Measurements from ENCODE around the gene AMPD2.

The AMPD2 gene

DNA sequence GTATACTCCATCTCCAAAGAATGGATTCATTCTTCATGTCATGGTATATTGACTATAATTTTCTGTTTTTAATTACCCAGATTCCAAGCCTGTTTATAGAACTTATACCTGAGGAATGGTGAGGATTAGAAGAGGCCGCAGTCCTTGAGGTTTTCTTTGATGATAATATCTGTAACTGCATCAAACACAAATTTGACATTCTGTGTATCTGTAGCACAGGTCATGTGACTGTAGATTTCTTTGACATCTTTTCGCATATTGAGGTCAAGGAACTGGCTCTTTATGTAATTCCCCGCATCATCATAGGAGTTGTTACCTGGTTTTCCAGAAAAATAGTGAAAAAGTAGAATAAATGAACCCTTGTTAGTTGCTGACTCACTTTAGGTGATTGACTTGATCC lies 16.4 kb upstream of the AMPD2 start:
- Histone ChIP-seq H3K4me3 (no peak overlapping the region), H3K27ac (no peak overlapping the region)
- DNase-seq (ENCODE audit: low spot score), result no peak
- TF ChIP-seq, protein P1, sequence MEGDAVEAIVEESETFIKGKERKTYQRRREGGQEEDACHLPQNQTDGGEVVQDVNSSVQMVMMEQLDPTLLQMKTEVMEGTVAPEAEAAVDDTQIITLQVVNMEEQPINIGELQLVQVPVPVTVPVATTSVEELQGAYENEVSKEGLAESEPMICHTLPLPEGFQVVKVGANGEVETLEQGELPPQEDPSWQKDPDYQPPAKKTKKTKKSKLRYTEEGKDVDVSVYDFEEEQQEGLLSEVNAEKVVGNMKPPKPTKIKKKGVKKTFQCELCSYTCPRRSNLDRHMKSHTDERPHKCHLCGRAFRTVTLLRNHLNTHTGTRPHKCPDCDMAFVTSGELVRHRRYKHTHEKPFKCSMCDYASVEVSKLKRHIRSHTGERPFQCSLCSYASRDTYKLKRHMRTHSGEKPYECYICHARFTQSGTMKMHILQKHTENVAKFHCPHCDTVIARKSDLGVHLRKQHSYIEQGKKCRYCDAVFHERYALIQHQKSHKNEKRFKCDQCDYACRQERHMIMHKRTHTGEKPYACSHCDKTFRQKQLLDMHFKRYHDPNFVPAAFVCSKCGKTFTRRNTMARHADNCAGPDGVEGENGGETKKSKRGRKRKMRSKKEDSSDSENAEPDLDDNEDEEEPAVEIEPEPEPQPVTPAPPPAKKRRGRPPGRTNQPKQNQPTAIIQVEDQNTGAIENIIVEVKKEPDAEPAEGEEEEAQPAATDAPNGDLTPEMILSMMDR (IDR thresholded peaks at IDR 0.05), result no peak

DNA sequence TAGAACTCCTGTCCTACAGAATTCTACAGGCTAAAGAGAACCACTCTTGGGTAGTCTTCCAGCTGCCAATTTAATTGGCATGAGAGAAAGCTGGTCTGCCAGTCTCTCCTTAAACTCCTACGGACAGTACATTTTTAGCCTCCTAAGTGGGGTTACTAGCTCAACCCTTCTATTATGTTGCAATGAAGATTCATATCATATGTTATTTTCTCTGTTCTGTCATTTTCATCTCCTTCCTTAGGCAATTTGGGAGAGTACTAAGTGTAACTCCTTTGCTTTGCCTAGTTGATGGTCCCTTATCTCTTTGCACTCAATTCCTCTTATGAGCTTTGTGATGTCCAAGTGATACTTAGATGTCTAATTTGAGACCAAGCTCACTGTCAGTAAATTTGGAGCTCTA lies 14.3 kb upstream of the AMPD2 start:
- Histone ChIP-seq H3K27ac (no peak overlapping the region), H3K4me3 (no peak overlapping the region)
- TF ChIP-seq, protein P1 (IDR thresholded peaks at IDR 0.05), result no peak
- DNase-seq (ENCODE audit: low spot score), result no peak

DNA sequence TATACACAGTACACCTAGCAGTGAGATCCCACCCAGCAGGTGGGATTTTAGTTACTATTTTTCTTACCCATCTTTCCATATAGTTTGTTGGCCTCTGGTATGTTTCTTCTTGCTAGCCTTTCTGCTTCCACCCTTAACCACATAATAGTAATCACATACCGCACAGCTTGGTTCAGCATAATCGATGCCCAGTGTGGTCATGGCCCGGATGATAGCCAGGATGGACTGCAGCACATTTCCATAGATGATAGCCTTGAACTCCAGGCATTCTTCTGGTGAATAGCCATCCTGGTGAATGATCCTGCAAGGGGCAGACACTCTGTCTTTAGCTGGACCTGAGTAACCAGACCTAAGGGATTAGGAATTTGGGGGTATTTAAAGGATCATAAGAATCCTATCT lies 9.8 kb upstream of the AMPD2 start:
- DNase-seq (ENCODE audit: low spot score), result no peak
- no peak overlapping the region for H3K4me3 ChIP-seq
- H3K27ac ChIP-seq, result no peak overlapping the region
- TF ChIP-seq, protein P1 (IDR thresholded peaks at IDR 0.05), result no peak

DNA sequence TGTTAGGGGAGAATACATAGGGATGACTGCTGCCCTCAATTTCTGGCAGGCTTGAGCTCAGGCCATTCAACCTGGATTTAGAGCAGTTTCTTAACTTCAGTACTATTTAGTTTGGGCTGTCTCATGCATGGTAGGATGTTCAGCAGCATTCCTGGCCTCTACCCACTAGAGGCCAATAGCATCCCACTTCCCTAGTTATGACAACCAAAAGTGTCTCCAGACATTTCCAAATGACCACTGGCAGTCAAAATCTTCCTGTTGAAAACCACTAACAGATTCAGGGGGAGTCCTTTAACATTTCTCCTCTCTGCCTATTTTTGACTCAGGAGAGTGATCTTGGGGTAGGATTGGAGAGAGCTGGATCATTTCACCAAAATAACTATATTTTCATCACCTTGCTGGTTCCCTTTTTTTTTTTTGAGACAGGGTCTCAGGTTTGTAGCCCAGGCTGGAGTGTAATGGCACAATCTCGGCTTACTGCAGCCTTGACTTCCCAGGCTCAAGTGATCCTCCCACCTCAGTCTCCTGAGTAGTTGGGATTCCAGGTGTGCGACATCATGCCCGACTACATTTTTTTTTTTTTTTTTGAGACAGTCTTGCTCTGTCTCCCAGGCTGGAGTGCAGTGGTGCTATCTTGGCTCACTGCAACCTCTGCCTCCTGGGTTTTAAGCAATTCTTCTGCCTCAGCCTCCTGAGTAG lies 8.9 kb upstream of the AMPD2 start:
- TF ChIP-seq, protein P1 (IDR thresholded peaks at IDR 0.05), result no peak
- no peak overlapping the region for H3K4me3 ChIP-seq
- H3K27ac ChIP-seq, result no peak overlapping the region
- no peak for DNase-seq (ENCODE audit: low spot score)

DNA sequence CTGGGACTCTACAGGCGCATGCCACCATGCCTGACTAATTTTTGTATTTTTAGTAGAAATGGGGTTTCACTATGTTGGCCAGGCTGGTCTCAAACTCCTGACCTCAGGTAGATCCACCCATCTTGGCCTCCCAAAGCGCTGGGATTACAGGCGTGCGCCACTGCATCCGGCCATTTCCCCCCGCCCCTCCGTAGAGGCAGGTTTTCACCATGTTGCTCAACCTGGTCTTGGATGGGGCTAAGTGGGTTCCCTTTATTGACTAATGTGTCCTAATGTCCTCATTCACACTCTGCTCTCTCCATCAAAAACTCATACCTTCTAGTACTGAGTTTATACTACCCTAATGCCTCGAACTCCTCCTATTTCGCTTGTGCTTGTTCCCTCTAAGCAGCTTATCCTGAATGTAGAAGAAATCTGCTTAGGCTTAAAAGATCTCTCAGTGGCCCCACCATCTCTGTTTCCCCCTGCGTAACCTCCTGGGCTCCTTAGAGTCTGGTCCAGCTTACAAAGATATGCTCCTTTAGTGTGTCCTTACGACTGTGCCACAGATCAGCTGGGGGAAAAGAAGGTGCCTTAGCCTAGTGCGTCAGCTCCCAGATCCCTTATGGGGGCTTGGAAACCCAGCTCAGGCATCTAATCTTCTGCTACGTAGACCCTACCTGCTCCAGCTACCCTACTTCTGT lies 8.2 kb upstream of the AMPD2 start:
- TF ChIP-seq, protein P1 (IDR thresholded peaks at IDR 0.05), result no peak
- Histone ChIP-seq H3K4me3 (no peak overlapping the region), H3K27ac (no peak overlapping the region)
- no peak for DNase-seq (ENCODE audit: low spot score)

DNA sequence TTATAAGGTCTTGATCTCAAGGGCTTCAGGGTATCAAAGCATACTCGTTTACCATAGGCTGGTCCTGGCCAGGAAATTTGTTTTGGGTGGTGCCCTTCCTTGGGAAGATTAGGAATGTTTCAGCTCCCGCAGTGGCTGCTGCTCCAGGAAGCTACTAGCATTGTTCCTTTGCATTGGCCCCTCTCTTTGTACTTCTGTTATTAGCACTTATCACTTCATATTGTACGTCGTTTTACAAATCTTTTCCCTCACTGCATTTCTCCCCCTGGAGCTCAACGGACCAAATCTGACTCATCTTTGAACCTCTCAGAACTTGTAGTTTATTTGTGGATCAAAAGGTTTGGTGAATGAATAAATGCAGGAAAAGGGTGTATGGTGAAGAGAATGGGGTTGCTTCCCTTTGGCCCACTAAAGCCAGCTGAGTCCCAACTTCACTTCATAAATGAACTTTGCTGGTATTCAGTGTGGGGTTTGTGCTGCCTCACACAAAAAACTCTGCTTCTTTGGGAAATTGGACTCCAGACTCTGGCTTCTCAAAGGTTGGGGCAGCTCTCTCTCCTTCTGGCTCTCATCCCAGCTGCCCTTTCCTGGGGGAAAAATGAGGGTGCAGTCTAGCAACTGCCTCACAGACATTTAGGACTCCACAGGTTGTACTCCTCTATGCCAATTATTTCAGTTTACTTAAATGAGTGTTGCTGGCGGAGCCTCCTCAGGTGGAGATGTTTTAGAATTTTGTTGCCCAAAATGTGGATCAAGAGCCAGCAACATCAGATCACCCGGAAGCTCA lies 6.1 kb upstream of the AMPD2 start:
- Histone ChIP-seq H3K4me3 (no peak overlapping the region), H3K27ac (no peak overlapping the region)
- TF ChIP-seq, protein P1 (IDR thresholded peaks at IDR 0.05), result no peak
- DNase-seq (ENCODE audit: low spot score), result no peak

All from coronary artery (tissue), 2 donors.